Gastroesophageal sphincter (tissue), 4 donors: Measurements from ENCODE around the gene PLPPR2. TPM values are rescaled to one million over a fixed set of nuclear protein-coding genes. Genes with fewer than 3 reads are reported as not detected.

ENCODE experiments used
- ATAC-seq: fragments of 150-250 bp; one replicate; pipeline ENCODE4 v1.9.1; 2016; ENCODE audit warnings: mild to moderate bottlenecking, moderate library complexity
- H3K27ac ChIP-seq, 4 donors: fragments of 200-600 bp; sonication (generic) in 3 of 4; 1 replicate in 3 of 4; 2 replicates in 1 of 4; pipeline ENCODE4 v1.5.1; 2016 to 2019
- H3K27me3 ChIP-seq: fragments of 200-600 bp; sonication (generic); one replicate; pipeline ENCODE4 v1.5.1; 2019
- H3K36me3 ChIP-seq, 2 donors: fragments of 200-600 bp; sonication (generic); one replicate each; pipeline ENCODE4 v1.5.1; 2019; ENCODE audit warnings: control low read depth in 1 of 2
- H3K4me1 ChIP-seq, 3 donors: fragments of 200-600 bp; sonication (generic); 1 replicate in 2 of 3; 2 replicates in 1 of 3; pipeline ENCODE4 v1.5.1; 2016 to 2019; ENCODE audit warnings: control low read depth in 2 of 3
- H3K4me3 ChIP-seq, 2 donors: fragments of 200-600 bp; sonication (generic); one replicate each; pipeline ENCODE4 v1.5.1; 2019; ENCODE audit warnings: mild to moderate bottlenecking in 1 of 2, moderate library complexity in 1 of 2
- H3K9me3 ChIP-seq, 3 donors: fragments of 200-600 bp; sonication (generic); one replicate each; pipeline ENCODE4 v1.5.1; 2017 to 2019; ENCODE audit warnings: control low read depth in 2 of 3
- EP300 ChIP-seq: sonication (generic); formaldehyde crosslinking; IDR thresholded peaks from one replicate; pipeline ENCODE4 v1.6.1; 2017; ENCODE audit warnings: antibody characterized with exemption, mild to moderate bottlenecking
- POLR2A ChIP-seq, 2 donors: fragments of 450-650 bp; IDR thresholded peaks; one replicate each; pipeline ENCODE4 v1.6.1; 2017; ENCODE audit warnings: antibody characterized with exemption in 2 of 2, mild to moderate bottlenecking in 2 of 2, moderate library complexity in 1 of 2
- POLR2AphosphoS5 ChIP-seq: sonication (generic); formaldehyde crosslinking; IDR thresholded peaks from one replicate; pipeline ENCODE4 v1.6.1; 2017; ENCODE audit warnings: antibody characterized with exemption
- WGBS, 2 donors: methylation state at CpG; one replicate each; pipeline ENCODE4 v1.1.5; 2018; ENCODE audit warnings: low coverage in 1 of 2; 5-methylcytosine and 5-hydroxymethylcytosine counted together
- small RNA-seq, 4 donors: library from RNA; depleted of rRNA; stranded (forward); fragments of <200 nt; gene quantifications; one replicate each; pipeline ENCODE3, GENCODE V24; 2016
- total RNA-seq, 4 donors: library from RNA; depleted of rRNA; stranded (reverse); fragments of >200 nt; gene quantifications; one replicate each; pipeline ENCODE4 v1.1.0, GENCODE V29; 2016
- TF ChIP-seq, protein P1 (sequence below), 4 experiments: fragments of 200-600 bp in 2 of 4; fragments of 450-650 bp in 2 of 4; sonication (generic) in 1 of 4; IDR thresholded peaks; one replicate each; pipeline ENCODE4 v1.5.1; 2017 to 2019; ENCODE audit warnings: antibody characterized with exemption in 4 of 4, mild to moderate bottlenecking in 2 of 4, moderate library complexity in 2 of 4

The PLPPR2 gene
- total RNA-seq, 4 donors from 2014 or later: 20.5 to 57.7 (median 44.9) TPM

DNA sequence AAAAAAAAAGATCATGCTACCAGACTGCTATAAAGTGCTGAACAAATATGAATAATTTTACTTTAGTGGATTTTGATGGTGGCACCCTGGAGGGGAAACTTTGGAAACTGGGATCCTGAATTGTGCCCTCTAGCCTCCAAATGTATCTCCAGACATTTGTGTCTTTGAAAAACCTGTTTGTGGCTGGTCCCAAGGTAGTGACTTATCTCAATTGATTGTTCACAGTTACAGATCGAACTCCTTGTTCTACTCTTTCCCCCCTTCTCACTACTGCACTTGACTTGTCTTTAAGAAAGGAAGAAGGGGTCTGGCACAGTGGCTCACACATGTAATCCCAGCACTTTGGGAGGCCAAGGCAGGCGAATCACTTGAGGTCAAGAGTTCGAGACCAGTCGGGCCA, 53.4 kb downstream of the PLPPR2 start:
- Histone ChIP-seq H3K4me1 (peaks cover 0 to 6% (median 0%) of the 10 kb centered on the region in 3 donors), H3K9me3 (no peaks in the 10 kb centered on the region), H3K27ac (no peak overlapping the region), H3K27me3 (peaks cover 59% of the 10 kb centered on the region), H3K36me3 (no peaks in the 10 kb centered on the region), H3K4me3 (no peak overlapping the region)
- WGBS, 2 donors: 82 to 83% methylated on average over 2 to 3 of the region's 4 CpGs
- TF ChIP-seq POLR2A (IDR thresholded peaks at IDR 0.05): no peak
- TF ChIP-seq, protein P1, sequence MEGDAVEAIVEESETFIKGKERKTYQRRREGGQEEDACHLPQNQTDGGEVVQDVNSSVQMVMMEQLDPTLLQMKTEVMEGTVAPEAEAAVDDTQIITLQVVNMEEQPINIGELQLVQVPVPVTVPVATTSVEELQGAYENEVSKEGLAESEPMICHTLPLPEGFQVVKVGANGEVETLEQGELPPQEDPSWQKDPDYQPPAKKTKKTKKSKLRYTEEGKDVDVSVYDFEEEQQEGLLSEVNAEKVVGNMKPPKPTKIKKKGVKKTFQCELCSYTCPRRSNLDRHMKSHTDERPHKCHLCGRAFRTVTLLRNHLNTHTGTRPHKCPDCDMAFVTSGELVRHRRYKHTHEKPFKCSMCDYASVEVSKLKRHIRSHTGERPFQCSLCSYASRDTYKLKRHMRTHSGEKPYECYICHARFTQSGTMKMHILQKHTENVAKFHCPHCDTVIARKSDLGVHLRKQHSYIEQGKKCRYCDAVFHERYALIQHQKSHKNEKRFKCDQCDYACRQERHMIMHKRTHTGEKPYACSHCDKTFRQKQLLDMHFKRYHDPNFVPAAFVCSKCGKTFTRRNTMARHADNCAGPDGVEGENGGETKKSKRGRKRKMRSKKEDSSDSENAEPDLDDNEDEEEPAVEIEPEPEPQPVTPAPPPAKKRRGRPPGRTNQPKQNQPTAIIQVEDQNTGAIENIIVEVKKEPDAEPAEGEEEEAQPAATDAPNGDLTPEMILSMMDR (IDR thresholded peaks at IDR 0.05): no peak
- TF ChIP-seq POLR2AphosphoS5: no peak
- TF ChIP-seq EP300: no peak
- ATAC-seq: no peak

DNA sequence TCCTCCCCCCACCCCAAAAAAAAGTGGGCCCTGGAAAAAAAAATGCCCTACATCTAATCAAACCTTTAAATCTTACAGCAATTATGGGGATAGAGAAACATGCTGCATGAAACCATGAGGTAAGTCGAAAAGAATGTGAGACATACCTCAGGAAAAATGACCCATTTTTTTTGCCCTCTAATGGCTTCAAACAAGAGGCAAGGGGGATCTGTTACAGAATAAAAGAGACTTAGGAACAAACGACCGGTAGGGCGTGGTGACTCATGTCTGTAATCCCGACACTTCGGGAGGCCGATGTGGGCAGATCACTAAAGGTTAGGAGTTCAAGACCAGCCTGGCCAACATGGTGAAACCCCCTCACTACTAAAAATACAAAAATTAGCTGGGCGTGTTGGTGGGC, 55.5 kb downstream of the PLPPR2 start:
- no peak overlapping the region for H3K27ac ChIP-seq
- peaks cover 0 to 6% (median 0%) of the 10 kb centered on the region in 3 donors for H3K4me1 ChIP-seq
- no peaks in the 10 kb centered on the region for H3K9me3 ChIP-seq
- no peak for TF ChIP-seq POLR2AphosphoS5
- no peak for TF ChIP-seq EP300
- no peak for TF ChIP-seq POLR2A (IDR thresholded peaks at IDR 0.05)
- TF ChIP-seq, protein P1 (IDR thresholded peaks at IDR 0.05): no peak
- no peaks in the 10 kb centered on the region for H3K36me3 ChIP-seq
- 62 to 64% methylated on average over 1 to 3 of the region's 8 CpGs for WGBS, 2 donors
- H3K27me3 ChIP-seq: peaks cover 62% of the 10 kb centered on the region
- no peak for ATAC-seq
- no peak overlapping the region for H3K4me3 ChIP-seq

DNA sequence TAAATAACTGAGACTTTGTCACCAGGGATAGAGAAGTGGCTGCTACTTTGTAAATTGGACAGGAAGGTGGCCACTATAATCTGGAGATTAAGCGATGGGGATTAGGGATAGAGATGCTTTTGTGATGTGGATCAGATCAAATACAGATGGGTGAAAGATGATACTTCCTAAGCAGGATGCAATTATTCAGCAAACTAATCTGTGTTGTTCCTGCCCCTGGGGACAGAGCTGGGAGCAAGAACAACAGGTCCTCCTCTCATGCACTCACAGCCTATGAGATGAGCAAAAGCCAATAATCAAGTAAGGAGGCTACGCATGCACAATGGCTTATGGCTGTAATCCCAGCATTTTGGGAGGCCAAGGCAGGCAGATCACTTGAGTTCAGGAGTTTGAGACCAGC, 59.3 kb downstream of the PLPPR2 start:
- H3K9me3 ChIP-seq: no peaks in the 10 kb centered on the region
- H3K4me3 ChIP-seq: no peak overlapping the region
- no peaks in the 10 kb centered on the region for H3K36me3 ChIP-seq
- H3K4me1 ChIP-seq: peaks cover 0 to 15% (median 10%) of the 10 kb centered on the region in 3 donors
- H3K27ac ChIP-seq: no peak overlapping the region
- WGBS, 2 donors: 82 to 86% methylated on average over 1 to 2 of the region's 2 CpGs
- H3K27me3 ChIP-seq: peaks cover 64% of the 10 kb centered on the region
- no peak for ATAC-seq
- TF ChIP-seq POLR2A (IDR thresholded peaks at IDR 0.05): no peak
- TF ChIP-seq, protein P1 (IDR thresholded peaks at IDR 0.05): no peak
- no peak for TF ChIP-seq EP300
- no peak for TF ChIP-seq POLR2AphosphoS5

Small RNA genes within 50 kb of the gene (small RNA-seq; reads per million reads assigned to genes)
- gene RF00019: 0 reads per million in 4 donors

Other genes with a start within 250 kb of the PLPPR2 start
- gene SPC24, start 199.7 kb upstream of the PLPPR2 start, total RNA-seq: 1 to 10 TPM; 4.2 to 6.8 (median 5.7) TPM
- 1,000 to 10,000 TPM in 3 of 4 donors, 100 to 1,000 TPM in 1; 913 to 1,808 (median 1,065) TPM for gene KANK2, start 157.9 kb upstream of the PLPPR2 start, total RNA-seq
- gene ANGPTL8, start 115.8 kb upstream of the PLPPR2 start, total RNA-seq: 1 to 10 TPM in 1 of 4 donors, not detected in 3; 2.0 TPM
- gene DOCK6, start 92.9 kb upstream of the PLPPR2 start, total RNA-seq: 10 to 100 TPM; 18.5 to 43.1 (median 29.1) TPM
- gene TSPAN16, start 59.3 kb upstream of the PLPPR2 start, total RNA-seq: not detected
- gene RAB3D, start 15.8 kb upstream of the PLPPR2 start, total RNA-seq: 10 to 100 TPM; 21.5 to 43.7 (median 28.0) TPM
- gene TMEM205, start 9.2 kb upstream of the PLPPR2 start, total RNA-seq: 100 to 1,000 TPM; 165 to 262 (median 210) TPM
- gene CCDC159, start 8.9 kb upstream of the PLPPR2 start, total RNA-seq: 10 to 100 TPM in 3 of 4 donors, 1 to 10 TPM in 1; 6.6 to 30.0 (median 19.0) TPM
- gene SWSAP1, start 19.2 kb downstream of the PLPPR2 start, total RNA-seq: 1 to 10 TPM in 2 of 4 donors, under 1 TPM in 2; 0.62 to 2.6 (median 1.0) TPM
- 1 to 10 TPM in 3 of 4 donors, under 1 TPM in 1; 0.62 to 5.1 (median 2.7) TPM for gene EPOR, start 28.9 kb downstream of the PLPPR2 start, total RNA-seq
- gene RGL3, start 63.9 kb downstream of the PLPPR2 start, total RNA-seq: 1 to 10 TPM in 2 of 4 donors, under 1 TPM in 2; 0.25 to 3.7 (median 1.3) TPM
- gene ODAD3, start 79.7 kb downstream of the PLPPR2 start, total RNA-seq: 1 to 10 TPM in 1 of 4 donors, under 1 TPM in 1, not detected in 2; 0.27 to 1.4 TPM
- gene PRKCSH, start 80.2 kb downstream of the PLPPR2 start, total RNA-seq: 100 to 1,000 TPM in 1 of 4 donors, 10 to 100 TPM in 3; 72.8 to 112 (median 85.8) TPM
- gene ELAVL3, start 125.6 kb downstream of the PLPPR2 start, total RNA-seq: 1 to 10 TPM in 1 of 4 donors, under 1 TPM in 2, not detected in 1; 0.04 to 3.3 (median 0.27) TPM
- 10 to 100 TPM in 2 of 4 donors, 1 to 10 TPM in 2; 5.1 to 20.4 (median 10.6) TPM for gene ZNF653, start 150.4 kb downstream of the PLPPR2 start, total RNA-seq
- gene ECSIT, start 173.7 kb downstream of the PLPPR2 start, total RNA-seq: 10 to 100 TPM; 50.1 to 88.3 (median 65.2) TPM
- 1,000 to 10,000 TPM; 2,283 to 3,774 (median 3,072) TPM for gene CNN1, start 183.4 kb downstream of the PLPPR2 start, total RNA-seq
- 10 to 100 TPM; 19.1 to 49.4 (median 32.0) TPM for gene ELOF1, start 203.8 kb downstream of the PLPPR2 start, total RNA-seq
- gene ACP5, start 222.2 kb downstream of the PLPPR2 start, total RNA-seq: 10 to 100 TPM in 2 of 4 donors, 1 to 10 TPM in 2; 4.4 to 12.0 (median 9.8) TPM
- 10 to 100 TPM in 3 of 4 donors, 1 to 10 TPM in 1; 9.6 to 18.0 (median 10.4) TPM for gene ZNF627, start 242.1 kb downstream of the PLPPR2 start, total RNA-seq